ENCODE data around the gene MXD4. TPM values are rescaled to one million over a fixed set of nuclear protein-coding genes. Genes with fewer than 3 reads are reported as not detected.

The MXD4 gene, protein sequence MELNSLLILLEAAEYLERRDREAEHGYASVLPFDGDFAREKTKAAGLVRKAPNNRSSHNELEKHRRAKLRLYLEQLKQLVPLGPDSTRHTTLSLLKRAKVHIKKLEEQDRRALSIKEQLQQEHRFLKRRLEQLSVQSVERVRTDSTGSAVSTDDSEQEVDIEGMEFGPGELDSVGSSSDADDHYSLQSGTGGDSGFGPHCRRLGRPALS
- 1 to 10 TPM; 1.5 to 2.3 TPM for total RNA-seq

DNA sequence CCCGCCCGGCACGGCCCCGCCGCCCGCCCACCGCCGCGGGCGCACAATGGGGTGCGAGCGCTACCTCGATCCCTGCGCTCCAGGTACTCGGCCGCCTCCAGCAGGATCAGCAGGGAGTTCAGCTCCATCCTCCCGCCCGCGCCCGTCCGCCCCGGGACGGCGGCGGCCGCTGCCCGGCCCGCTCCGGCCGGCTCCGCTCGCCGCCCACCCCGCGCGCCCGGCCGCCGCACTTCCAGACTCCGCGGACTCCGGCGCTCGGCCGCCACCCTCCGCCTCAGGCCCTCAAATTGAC lies at the start of gene MXD4:
MXD4 (minus strand) TSS at position 257 of the 292 bp plus-strand sequence; CDS start at position 128, 129 bp downstream.
- TF ChIP-seq, protein P1, sequence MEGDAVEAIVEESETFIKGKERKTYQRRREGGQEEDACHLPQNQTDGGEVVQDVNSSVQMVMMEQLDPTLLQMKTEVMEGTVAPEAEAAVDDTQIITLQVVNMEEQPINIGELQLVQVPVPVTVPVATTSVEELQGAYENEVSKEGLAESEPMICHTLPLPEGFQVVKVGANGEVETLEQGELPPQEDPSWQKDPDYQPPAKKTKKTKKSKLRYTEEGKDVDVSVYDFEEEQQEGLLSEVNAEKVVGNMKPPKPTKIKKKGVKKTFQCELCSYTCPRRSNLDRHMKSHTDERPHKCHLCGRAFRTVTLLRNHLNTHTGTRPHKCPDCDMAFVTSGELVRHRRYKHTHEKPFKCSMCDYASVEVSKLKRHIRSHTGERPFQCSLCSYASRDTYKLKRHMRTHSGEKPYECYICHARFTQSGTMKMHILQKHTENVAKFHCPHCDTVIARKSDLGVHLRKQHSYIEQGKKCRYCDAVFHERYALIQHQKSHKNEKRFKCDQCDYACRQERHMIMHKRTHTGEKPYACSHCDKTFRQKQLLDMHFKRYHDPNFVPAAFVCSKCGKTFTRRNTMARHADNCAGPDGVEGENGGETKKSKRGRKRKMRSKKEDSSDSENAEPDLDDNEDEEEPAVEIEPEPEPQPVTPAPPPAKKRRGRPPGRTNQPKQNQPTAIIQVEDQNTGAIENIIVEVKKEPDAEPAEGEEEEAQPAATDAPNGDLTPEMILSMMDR (IDR thresholded peaks at IDR 0.05), result no peak
- ATAC-seq, result peak; percentile 0

DNA sequence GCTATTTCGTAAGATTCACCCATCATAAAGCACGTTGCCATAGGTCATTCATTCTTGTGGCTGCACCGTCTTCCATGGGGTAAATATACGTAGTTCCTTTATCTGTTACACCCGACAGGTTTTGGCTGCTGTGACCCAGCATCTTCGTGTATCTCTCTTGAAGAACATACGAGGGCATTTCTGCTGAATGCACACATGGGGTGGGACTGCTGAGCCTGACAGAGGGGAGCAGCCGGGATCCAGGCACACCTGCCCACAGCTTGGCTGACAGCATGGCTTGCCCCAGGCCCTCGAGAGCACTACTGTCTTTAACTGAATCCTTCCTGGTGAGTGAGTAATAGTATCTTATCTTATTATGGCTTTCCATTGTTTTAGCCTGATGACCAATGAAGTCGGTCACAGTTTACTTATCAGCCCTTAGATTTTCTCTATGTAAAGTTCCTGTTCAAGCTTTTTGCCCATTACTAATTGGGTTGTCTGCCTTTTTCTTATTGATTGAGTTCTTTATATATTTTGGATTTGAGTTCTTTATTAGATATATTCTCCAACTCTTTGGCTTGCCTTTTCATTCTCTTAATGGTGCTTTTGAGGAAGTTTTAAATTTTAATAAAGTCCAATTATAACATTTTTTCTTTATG lies 45.0 kb upstream of the MXD4 start:
- ATAC-seq (no peak), DNase-seq (no peak)
- Mint-ChIP-seq H3K27ac (no peak overlapping the region), H3K27me3 (no peaks in the 10 kb centered on the region), H3K4me1 (ENCODE audit: low read depth) (no peaks in the 10 kb centered on the region), H3K36me3 (ENCODE audit: low read depth) (no peaks in the 10 kb centered on the region), H3K4me3 (no peak overlapping the region), H3K9me3 (peaks cover 12% of the 10 kb centered on the region)
- intact Hi-C loops (cut with micrococcal nuclease), result no loop called here
- ChIA-PET POLR2A (no interaction called here), CTCF (no interaction called here)
- TF ChIP-seq, protein P1 (IDR thresholded peaks at IDR 0.05), result no peak

More for the DNA sequence above, at the start of gene MXD4:
- intact Hi-C loops (cut with micrococcal nuclease), result loop anchor here (2.0 kb wide), 1 partner anchor 151 kb away; no protein-coding TSS in a partner anchor
- Mint-ChIP-seq H3K36me3 (ENCODE audit: low read depth) (no peaks in the 10 kb centered on the region), H3K27ac (peak within 1 kb of the TSS; percentile 66), H3K4me1 (ENCODE audit: low read depth) (no peaks in the 10 kb centered on the region), H3K4me3 (peak within 1 kb of the TSS; percentile 69), H3K27me3 (no peaks in the 10 kb centered on the region), H3K9me3 (no peaks in the 10 kb centered on the region)
- DNase-seq, result no peak
- ChIA-PET POLR2A (interaction anchor here (2.2 kb wide), 1 partner anchor 207 kb away, joined by 5 read pairs; the partner anchor contains the start of gene RNF4), CTCF (interaction anchor here (0.7 to 1.3 kb wide), 3 partner anchors 20 to 150 kb away, joined by 3 read pairs; partner anchors contain the start of genes HAUS3 and POLN)

- CTCF ChIA-PET, result no interaction called here
- TF ChIP-seq, protein P1 (IDR thresholded peaks at IDR 0.05), result no peak
- no peak for DNase-seq
- POLR2A ChIA-PET, result no interaction called here
- no peaks in the 10 kb centered on the region for H3K36me3 Mint-ChIP-seq (ENCODE audit: low read depth)
- no peak overlapping the region for H3K4me3 Mint-ChIP-seq
- intact Hi-C loops (cut with micrococcal nuclease), result no loop called here
- no peaks in the 10 kb centered on the region for H3K4me1 Mint-ChIP-seq (ENCODE audit: low read depth)
- no peaks in the 10 kb centered on the region for H3K27me3 Mint-ChIP-seq
- ATAC-seq, result no peak
- peaks cover 12% of the 10 kb centered on the region for H3K9me3 Mint-ChIP-seq
- no peak overlapping the region for H3K27ac Mint-ChIP-seq
Observed at GRCh38 chr4:2305766-2306501, 44.0 kb upstream of the MXD4 start.

DNA sequence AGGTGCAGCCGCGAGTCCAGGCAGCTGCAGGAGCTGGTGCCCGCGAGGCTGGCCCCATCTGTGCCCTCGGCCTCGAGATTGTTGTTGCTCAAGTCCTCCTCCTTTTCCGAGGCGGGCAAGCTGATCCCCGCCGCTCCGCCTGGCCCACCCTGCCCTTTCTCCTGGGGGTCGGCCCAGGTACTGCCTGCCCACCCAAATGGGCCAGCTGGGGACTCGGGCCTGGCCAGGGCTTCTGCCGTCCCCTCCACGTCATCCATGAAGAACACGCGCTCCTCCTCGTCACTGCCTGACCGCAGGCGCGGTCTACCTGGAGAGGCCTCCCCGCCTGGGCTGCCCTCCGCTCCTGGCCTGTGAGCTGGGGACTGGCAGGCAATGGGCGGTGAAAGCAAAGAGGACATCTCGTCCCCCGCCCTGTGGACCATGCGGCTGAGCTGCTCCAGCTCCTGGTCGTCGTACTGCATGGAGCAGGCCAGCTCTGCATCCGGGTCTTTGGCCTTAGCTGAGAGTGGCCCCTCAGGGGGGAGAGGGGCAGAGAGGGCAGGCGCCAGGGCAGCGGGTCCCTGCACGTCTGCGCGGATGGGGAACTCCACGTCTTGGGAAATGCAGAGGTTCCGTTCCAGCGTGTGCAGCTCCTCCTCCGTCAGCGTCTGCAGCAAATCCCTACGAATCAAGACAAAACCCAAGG lies 43.1 kb upstream of the MXD4 start:
- CTCF ChIA-PET, result no interaction called here
- no peaks in the 10 kb centered on the region for H3K36me3 Mint-ChIP-seq (ENCODE audit: low read depth)
- TF ChIP-seq, protein P1 (IDR thresholded peaks at IDR 0.05), result no peak
- H3K4me3 Mint-ChIP-seq, result no peak overlapping the region
- peaks cover 12% of the 10 kb centered on the region for H3K9me3 Mint-ChIP-seq
- no peak overlapping the region for H3K27ac Mint-ChIP-seq
- ATAC-seq, result no peak
- H3K27me3 Mint-ChIP-seq, result no peaks in the 10 kb centered on the region
- no peak for DNase-seq
- intact Hi-C loops (cut with micrococcal nuclease), result no loop called here
- POLR2A ChIA-PET, result no interaction called here
- no peaks in the 10 kb centered on the region for H3K4me1 Mint-ChIP-seq (ENCODE audit: low read depth)

All from activated CD8-positive, alpha-beta T cell treated with anti-CD3 and anti-CD28 coated beads for 36 hours (primary cell).